GM13976 (cell line): ENCODE data around the gene RPP25.
"Not testable (repeated sequence)": the region's sequence is repeated elsewhere in the genome, so short reads cannot be mapped to it uniquely, and the experiment has no call there.

Source experiments
- DNase-seq: peaks from one replicate; pipeline ENCODE4 v3.0.0; 2012; ENCODE audit warnings: low spot score
- in situ Hi-C: fragments of 300-500 bp; cut with MboI; formaldehyde crosslinking; loops from one replicate; pipeline ENCODE4 v1.12.0; 2022; ENCODE audit warnings: low sequenced_read_pairs, mixed read lengths, inconsistent platforms; ENCODE audit not compliant: unreplicated experiment
- TF ChIP-seq, protein P1 (sequence below): IDR thresholded peaks from 2 replicates; pipeline ENCODE4 v1.5.1; 2012; ENCODE audit warnings: borderline replicate concordance, mild to moderate bottlenecking; ENCODE audit not compliant: insufficient read depth; ENCODE audit errors: extremely low read depth, missing control alignments, control extremely low read depth

The RPP25 gene

GRCh38 chr15:74955017-74955416, 1.6 kb downstream of the RPP25 start:
- TF ChIP-seq, protein P1, sequence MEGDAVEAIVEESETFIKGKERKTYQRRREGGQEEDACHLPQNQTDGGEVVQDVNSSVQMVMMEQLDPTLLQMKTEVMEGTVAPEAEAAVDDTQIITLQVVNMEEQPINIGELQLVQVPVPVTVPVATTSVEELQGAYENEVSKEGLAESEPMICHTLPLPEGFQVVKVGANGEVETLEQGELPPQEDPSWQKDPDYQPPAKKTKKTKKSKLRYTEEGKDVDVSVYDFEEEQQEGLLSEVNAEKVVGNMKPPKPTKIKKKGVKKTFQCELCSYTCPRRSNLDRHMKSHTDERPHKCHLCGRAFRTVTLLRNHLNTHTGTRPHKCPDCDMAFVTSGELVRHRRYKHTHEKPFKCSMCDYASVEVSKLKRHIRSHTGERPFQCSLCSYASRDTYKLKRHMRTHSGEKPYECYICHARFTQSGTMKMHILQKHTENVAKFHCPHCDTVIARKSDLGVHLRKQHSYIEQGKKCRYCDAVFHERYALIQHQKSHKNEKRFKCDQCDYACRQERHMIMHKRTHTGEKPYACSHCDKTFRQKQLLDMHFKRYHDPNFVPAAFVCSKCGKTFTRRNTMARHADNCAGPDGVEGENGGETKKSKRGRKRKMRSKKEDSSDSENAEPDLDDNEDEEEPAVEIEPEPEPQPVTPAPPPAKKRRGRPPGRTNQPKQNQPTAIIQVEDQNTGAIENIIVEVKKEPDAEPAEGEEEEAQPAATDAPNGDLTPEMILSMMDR, result no peak
- DNase-seq, result no peak
- in situ Hi-C loops, result no loop called here

DNA sequence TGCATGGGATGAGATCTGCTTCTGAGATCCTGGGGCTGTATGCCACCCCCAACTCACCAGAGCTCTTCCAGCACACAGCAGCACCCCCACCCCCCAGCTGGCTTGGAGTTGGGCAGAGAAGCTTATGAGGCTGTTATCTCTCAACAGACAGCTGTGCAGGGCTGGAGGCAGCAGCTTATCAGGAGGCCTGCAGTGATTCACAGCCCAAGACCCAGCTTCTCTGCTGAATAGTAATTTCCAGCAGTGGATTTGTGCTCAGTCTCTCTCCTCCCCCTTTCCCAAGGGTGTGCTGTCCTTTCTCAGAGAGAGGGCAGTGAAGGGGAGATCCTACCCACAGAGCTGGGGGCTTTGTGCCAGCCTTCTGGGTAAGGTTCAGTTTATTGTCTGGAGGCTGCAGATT, 2.1 kb downstream of the RPP25 start:
- TF ChIP-seq, protein P1, result no peak
- in situ Hi-C loops, result no loop called here
- DNase-seq, result no peak

DNA sequence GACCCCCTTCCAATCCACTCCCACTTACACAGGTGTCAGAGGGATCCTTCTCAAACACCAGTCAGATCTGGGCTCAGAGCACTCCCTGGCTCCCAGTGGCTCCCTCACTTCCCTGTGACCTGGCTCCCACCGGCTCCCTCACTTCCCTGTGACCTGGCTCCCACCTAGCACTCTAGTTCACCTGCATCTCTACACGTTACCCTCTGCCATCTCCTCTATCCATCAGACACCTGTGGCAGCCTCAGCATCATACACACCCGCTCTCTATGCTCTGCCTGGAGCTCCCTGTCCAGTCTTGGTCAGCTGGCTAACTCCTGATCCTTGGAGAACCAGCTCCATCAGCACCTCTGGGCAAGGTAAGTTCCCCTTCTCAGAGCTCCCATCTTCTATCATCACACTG, 5.6 kb downstream of the RPP25 start:
- in situ Hi-C loops, result no loop called here
- TF ChIP-seq, protein P1, result no peak
- DNase-seq, result no peak

GRCh38 chr15:74950078-74950908, 6.3 kb downstream of the RPP25 start:
- peak; percentile 78 for DNase-seq
- in situ Hi-C loops, result no loop called here
- TF ChIP-seq, protein P1, result peak; percentile 97

DNA sequence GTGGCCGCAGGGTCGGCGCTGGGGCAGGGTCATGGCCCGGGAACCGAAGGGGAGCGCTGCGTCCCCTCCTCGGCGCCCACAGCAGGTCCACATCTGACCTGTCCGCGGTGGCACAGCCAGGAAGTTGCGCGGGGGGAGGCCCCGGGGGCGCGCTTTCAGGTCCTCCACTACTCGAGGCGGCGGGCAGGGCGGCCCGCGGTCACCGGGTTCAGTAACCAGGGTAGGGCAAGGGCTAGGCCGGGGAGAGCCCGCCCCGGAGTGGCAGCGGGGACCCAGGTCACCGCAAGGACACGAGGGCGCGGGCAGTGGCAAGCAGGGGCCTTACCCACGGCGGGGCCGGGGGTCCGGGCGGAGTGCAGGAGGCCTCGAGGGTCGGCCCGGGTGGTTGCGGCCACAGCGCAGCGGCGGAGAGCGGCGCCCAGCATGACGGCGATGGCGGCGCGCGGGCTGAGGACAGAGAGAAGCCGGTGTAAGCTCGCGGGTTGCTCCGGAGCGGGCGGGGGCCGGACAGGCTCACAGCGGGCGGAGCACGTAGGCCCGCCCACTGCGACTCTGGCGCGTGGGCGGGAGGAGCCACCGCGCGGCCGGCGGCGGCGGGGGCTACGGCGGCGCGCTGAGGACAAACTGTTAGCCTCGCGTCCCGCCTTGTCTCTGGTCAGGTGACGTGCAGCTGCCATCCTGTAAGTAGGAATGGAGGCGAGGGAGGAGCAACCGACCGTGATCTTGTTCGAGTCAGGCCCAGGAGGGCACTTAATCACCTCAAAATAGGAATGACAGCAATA, 18.8 kb downstream of the RPP25 start, which contains the start of gene COX5A:
Gene COX5A, minus strand, starts transcription at position 484 of the 782 bp plus-strand sequence. Its CDS starts 59 bp downstream, at position 425.
- in situ Hi-C loops, result loop anchor here (25.0 kb wide), 1 partner anchor 300 kb away; no protein-coding TSS in a partner anchor
- DNase-seq, result peak; percentile 95
- TF ChIP-seq, protein P1, result no peak

- in situ Hi-C loops, result loop anchor here (25.0 kb wide), 1 partner anchor 300 kb away; no protein-coding TSS in a partner anchor
- TF ChIP-seq, protein P1, result no peak
- no peak for DNase-seq
Measured at GRCh38 chr15:74937272-74937589, 19.3 kb downstream of the RPP25 start.

DNA sequence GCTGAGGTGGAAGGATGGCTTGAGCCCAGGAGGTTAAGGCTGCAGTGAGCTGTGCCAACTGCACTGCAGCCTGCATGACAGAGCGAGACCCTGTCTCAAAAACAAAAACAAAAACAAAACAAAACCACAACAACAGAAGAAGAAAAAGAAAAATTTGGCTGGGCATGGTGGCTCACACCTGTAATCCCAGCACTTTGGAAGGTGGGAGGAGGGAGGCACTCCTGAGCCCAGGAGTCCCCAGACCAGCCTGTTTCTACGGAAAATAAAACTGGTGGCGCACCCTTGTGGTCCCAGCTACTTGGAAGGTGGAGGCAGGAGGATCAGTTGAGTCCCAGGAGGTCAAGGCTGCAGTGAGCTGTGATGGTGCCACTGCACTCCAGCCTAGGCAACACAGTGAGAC, 21.4 kb downstream of the RPP25 start:
- not testable (repeated sequence) for DNase-seq
- in situ Hi-C loops, result loop anchor here (25.0 kb wide), 1 partner anchor 298 kb away; no protein-coding TSS in a partner anchor
